DOHH2 (cell line): ENCODE measurements around the gene OSBPL3.

Experiments
- EZH2phosphoT487 ChIP-seq: fragments of 200-600 bp; sonication (generic); IDR thresholded peaks from 2 replicates; pipeline ENCODE4 v1.6.1; 2017; ENCODE audit warnings: borderline replicate concordance, mild to moderate bottlenecking, antibody characterized with exemption, low read length, moderate library complexity, mixed read lengths
- TF ChIP-seq, protein P1 (sequence below): fragments of 200-600 bp; sonication (generic); IDR thresholded peaks from one replicate; pipeline ENCODE4 v1.5.1; 2014; ENCODE audit warnings: antibody characterized with exemption, mild to moderate bottlenecking, low read depth, low read length; ENCODE audit not compliant: poor library complexity, severe bottlenecking

DNA sequence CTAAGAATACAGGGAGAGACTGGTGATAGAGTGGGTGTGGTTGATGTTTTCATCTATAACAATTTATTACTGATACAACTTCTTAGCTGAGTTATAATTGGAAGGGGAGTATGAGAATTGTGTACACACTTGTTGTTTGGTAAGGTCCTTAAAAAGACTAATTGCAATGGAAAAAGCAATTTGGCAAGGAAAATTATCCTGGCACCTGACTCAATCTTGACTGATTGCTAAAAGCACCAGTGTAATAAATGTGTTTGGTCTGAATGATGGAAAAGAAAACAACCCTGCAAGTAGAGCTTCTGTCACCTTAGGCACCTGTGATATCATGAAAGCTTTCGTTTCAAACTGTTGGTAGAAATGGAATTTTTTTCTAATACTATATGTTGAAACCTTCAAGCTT lies 216.0 kb downstream of the OSBPL3 start:
- TF ChIP-seq, protein P1, sequence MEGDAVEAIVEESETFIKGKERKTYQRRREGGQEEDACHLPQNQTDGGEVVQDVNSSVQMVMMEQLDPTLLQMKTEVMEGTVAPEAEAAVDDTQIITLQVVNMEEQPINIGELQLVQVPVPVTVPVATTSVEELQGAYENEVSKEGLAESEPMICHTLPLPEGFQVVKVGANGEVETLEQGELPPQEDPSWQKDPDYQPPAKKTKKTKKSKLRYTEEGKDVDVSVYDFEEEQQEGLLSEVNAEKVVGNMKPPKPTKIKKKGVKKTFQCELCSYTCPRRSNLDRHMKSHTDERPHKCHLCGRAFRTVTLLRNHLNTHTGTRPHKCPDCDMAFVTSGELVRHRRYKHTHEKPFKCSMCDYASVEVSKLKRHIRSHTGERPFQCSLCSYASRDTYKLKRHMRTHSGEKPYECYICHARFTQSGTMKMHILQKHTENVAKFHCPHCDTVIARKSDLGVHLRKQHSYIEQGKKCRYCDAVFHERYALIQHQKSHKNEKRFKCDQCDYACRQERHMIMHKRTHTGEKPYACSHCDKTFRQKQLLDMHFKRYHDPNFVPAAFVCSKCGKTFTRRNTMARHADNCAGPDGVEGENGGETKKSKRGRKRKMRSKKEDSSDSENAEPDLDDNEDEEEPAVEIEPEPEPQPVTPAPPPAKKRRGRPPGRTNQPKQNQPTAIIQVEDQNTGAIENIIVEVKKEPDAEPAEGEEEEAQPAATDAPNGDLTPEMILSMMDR = no peak
- no peak for TF ChIP-seq EZH2phosphoT487
